Liver (tissue), 9 donors: ENCODE measurements around the gene IRF3. TPM values are rescaled to one million over a fixed set of nuclear protein-coding genes. Genes with fewer than 3 reads are reported as not detected.

Source experiments
- DNase-seq: peaks from one replicate; pipeline ENCODE4 v3.0.0-alpha.2; 2017; ENCODE audit warnings: low spot score
- H3K27ac ChIP-seq, 2 donors: one replicate each; pipeline ENCODE4 v1.7.0; 2013; ENCODE audit warnings: inconsistent platforms in 2 of 2, low read length in 2 of 2, control low read depth in 1 of 2, low read depth in 1 of 2, mild to moderate bottlenecking in 1 of 2
- H3K27me3 ChIP-seq, 4 donors: one replicate each; pipeline versions ENCODE4 v1.6.1 to v1.7.0; 2013; ENCODE audit warnings: low read length in 3 of 4, inconsistent platforms in 1 of 4, mild to moderate bottlenecking in 1 of 4, moderate library complexity in 1 of 4; ENCODE audit not compliant: control insufficient read depth in 4 of 4, insufficient read depth in 4 of 4
- H3K36me3 ChIP-seq, 4 donors: one replicate each; pipeline versions ENCODE4 v1.6.1 to v1.7.0; 2013; ENCODE audit warnings: low read length in 3 of 4, mild to moderate bottlenecking in 3 of 4, low read depth in 1 of 4, moderate library complexity in 1 of 4; ENCODE audit not compliant: control insufficient read depth in 4 of 4, insufficient read depth in 3 of 4
- H3K4me1 ChIP-seq, 4 donors: one replicate each; pipeline versions ENCODE4 v1.6.1 to v1.7.0; 2013; ENCODE audit warnings: low read length in 3 of 4, mild to moderate bottlenecking in 3 of 4, moderate library complexity in 1 of 4; ENCODE audit not compliant: control insufficient read depth in 4 of 4, insufficient read depth in 4 of 4
- H3K4me3 ChIP-seq, 3 donors: one replicate each; pipeline versions ENCODE4 v1.6.1 to v1.7.0; 2013; ENCODE audit warnings: low read length in 3 of 3, control low read depth in 1 of 3, low read depth in 1 of 3, mild to moderate bottlenecking in 1 of 3
- H3K9ac ChIP-seq, 2 donors: one replicate each; pipeline ENCODE4 v1.7.0; 2013; ENCODE audit warnings: low read length in 2 of 2, mild to moderate bottlenecking in 2 of 2, moderate library complexity in 2 of 2, control low read depth in 1 of 2, low read depth in 1 of 2
- H3K9me3 ChIP-seq, 4 donors: one replicate each; pipeline versions ENCODE4 v1.6.1 to v1.7.0; 2013; ENCODE audit warnings: low read length in 3 of 4; ENCODE audit not compliant: control insufficient read depth in 4 of 4
- ATF3 ChIP-seq: IDR thresholded peaks from 2 replicates; pipeline ENCODE4 v1.6.1; 2016; ENCODE audit warnings: antibody characterized with exemption
- CTCF ChIP-seq: fragments of 150-350 bp; IDR thresholded peaks from 2 replicates; pipeline ENCODE4 v1.5.1; 2017; ENCODE audit warnings: improper control_type of control experiment, low read depth, low read length; ENCODE audit not compliant: missing input control
- EGR1 ChIP-seq, 2 donors: IDR thresholded peaks; 2 replicates each; pipeline ENCODE4 v1.6.1; 2016 to 2018; ENCODE audit warnings: antibody characterized with exemption in 2 of 2, low read depth in 2 of 2
- FOXA1 ChIP-seq: IDR thresholded peaks from 2 replicates; pipeline ENCODE4 v1.6.1; 2016; ENCODE audit warnings: antibody characterized with exemption
- FOXA2 ChIP-seq: IDR thresholded peaks from 2 replicates; pipeline ENCODE4 v1.6.1; 2016; ENCODE audit warnings: antibody characterized with exemption
- GABPA ChIP-seq, 2 donors: IDR thresholded peaks in 1 of 2; conservative IDR thresholded peaks in 1 of 2; 2 replicates each; pipeline ENCODE4 v1.6.1; 2016; ENCODE audit warnings: antibody characterized with exemption in 2 of 2, mild to moderate bottlenecking in 1 of 2, moderate library complexity in 1 of 2
- HNF4G ChIP-seq: IDR thresholded peaks from 2 replicates; pipeline ENCODE4 v1.6.1; 2016; ENCODE audit warnings: antibody characterized with exemption
- JUND ChIP-seq, 2 donors: IDR thresholded peaks; 2 replicates each; pipeline ENCODE4 v1.6.1; 2016; ENCODE audit warnings: antibody characterized with exemption in 2 of 2
- MAX ChIP-seq: IDR thresholded peaks from 2 replicates; pipeline ENCODE4 v1.6.1; 2016; ENCODE audit warnings: antibody characterized with exemption
- NR2F2 ChIP-seq: IDR thresholded peaks from 2 replicates; pipeline ENCODE4 v1.6.1; 2016; ENCODE audit warnings: antibody characterized with exemption
- RAD21 ChIP-seq, 2 donors: IDR thresholded peaks; 2 replicates each; pipeline ENCODE4 v1.6.1; 2016; ENCODE audit warnings: antibody characterized with exemption in 2 of 2, mild to moderate bottlenecking in 2 of 2
- REST ChIP-seq: IDR thresholded peaks from 2 replicates; pipeline ENCODE4 v1.6.1; 2016; ENCODE audit warnings: antibody characterized with exemption, mild to moderate bottlenecking
- RXRA ChIP-seq, 2 donors: IDR thresholded peaks; 2 replicates each; pipeline ENCODE4 v1.6.1; 2017 to 2018; ENCODE audit warnings: antibody characterized with exemption in 2 of 2, mild to moderate bottlenecking in 1 of 2
- SP1 ChIP-seq: IDR thresholded peaks from 2 replicates; pipeline ENCODE4 v1.6.1; 2018; ENCODE audit warnings: antibody characterized with exemption, mild to moderate bottlenecking
- TAF1 ChIP-seq: conservative IDR thresholded peaks from 2 replicates; pipeline ENCODE4 v1.6.1; 2016; ENCODE audit warnings: antibody characterized with exemption, mild to moderate bottlenecking
- YY1 ChIP-seq: IDR thresholded peaks from 2 replicates; pipeline ENCODE4 v1.6.1; 2016; ENCODE audit warnings: antibody characterized with exemption, mild to moderate bottlenecking
- ZBTB33 ChIP-seq: IDR thresholded peaks from 2 replicates; pipeline ENCODE4 v1.6.1; 2016; ENCODE audit warnings: antibody characterized with exemption
- WGBS: extraction: QIAGEN DNeasy Blood & Tissue Kit; methylation state at CpG from one replicate; pipeline ENCODE4 v1.1.7; 2013; 5-methylcytosine and 5-hydroxymethylcytosine counted together
- polyA plus RNA-seq, 2 donors: library from polyadenylated mRNA; stranded (reverse) in 1 of 2; unstranded in 1 of 2; fragments of 200-250 nt in 1 of 2; fragments of >200 nt in 1 of 2; fragmentation: Nextera tagmentation in 1 of 2; extraction: Ambion mirVana in 1 of 2; gene quantifications; one replicate each; pipeline versions ENCODE4 v1.2.1 to v1.2.3, GENCODE V29; 2013 to 2015
- total RNA-seq, 2 donors: library from RNA; depleted of rRNA; stranded (reverse); fragments of >200 nt; gene quantifications; one replicate each; pipeline ENCODE4 v1.2.3, GENCODE V29; 2014
- donor health status: healthy.
- donor health status: healthy.
- donor health status: healthy.
- donor health status: healthy.
- donor health status: healthy.

The IRF3 gene
- total and polyA plus RNA-seq, 4 donors, result 18.2 to 33.6 (median 28.1) TPM

GRCh38 chr19:49682274-49682673, 16.6 kb upstream of the IRF3 start:
- no peak for DNase-seq
- TF ChIP-seq MAX, result no peak
- TF ChIP-seq RAD21 (IDR thresholded peaks at IDR 0.05), result no peak
- TF ChIP-seq FOXA1, result no peak
- no peak for TF ChIP-seq EGR1 (IDR thresholded peaks at IDR 0.05; ENCODE audit: low read depth in 2 of 2)
- no peak for TF ChIP-seq ATF3
- TF ChIP-seq SP1, result no peak
- TF ChIP-seq RXRA (IDR thresholded peaks at IDR 0.05), result no peak
- no peak for TF ChIP-seq ZBTB33
- TF ChIP-seq REST, result no peak
- no peak for TF ChIP-seq FOXA2
- TF ChIP-seq CTCF, result no peak
- TF ChIP-seq NR2F2, result no peak
- no peak for TF ChIP-seq YY1
- TF ChIP-seq GABPA (IDR thresholded peaks at IDR 0.05 in 1 of 2, conservative IDR thresholded peaks at IDR 0.05 in 1 of 2), result no peak
- TF ChIP-seq JUND (IDR thresholded peaks at IDR 0.05), result no peak
- H3K4me1 ChIP-seq, result peaks cover 2 to 37% (median 20%) of the 10 kb centered on the region in 4 donors
- WGBS, result 94% methylated on average over 8 of the region's 8 CpGs
- no peak overlapping the region for H3K9ac ChIP-seq
- H3K36me3 ChIP-seq, result peaks cover 6 to 42% (median 14%) of the 10 kb centered on the region in 4 donors
- H3K9me3 ChIP-seq, result no peaks in the 10 kb centered on the region
- H3K27me3 ChIP-seq, result no peaks in the 10 kb centered on the region
- H3K4me3 ChIP-seq, result no peak overlapping the region
- no peak overlapping the region for H3K27ac ChIP-seq

- no peak overlapping the region for H3K27ac ChIP-seq
- 90% methylated on average over 19 of the region's 19 CpGs for WGBS
- DNase-seq, result no peak
- H3K4me3 ChIP-seq, result no peak overlapping the region
- peaks cover 2 to 37% (median 20%) of the 10 kb centered on the region in 4 donors for H3K4me1 ChIP-seq
- H3K27me3 ChIP-seq, result no peaks in the 10 kb centered on the region
- H3K36me3 ChIP-seq, result peaks cover 6 to 39% (median 13%) of the 10 kb centered on the region in 4 donors
- no peak for TF ChIP-seq YY1
- TF ChIP-seq JUND (IDR thresholded peaks at IDR 0.05), result no peak
- no peak for TF ChIP-seq NR2F2
- no peak for TF ChIP-seq TAF1
- TF ChIP-seq FOXA2, result no peak
- TF ChIP-seq HNF4G, result no peak
- TF ChIP-seq RAD21 (IDR thresholded peaks at IDR 0.05), result no peak
- TF ChIP-seq EGR1 (IDR thresholded peaks at IDR 0.05; ENCODE audit: low read depth in 2 of 2), result no peak
- no peak for TF ChIP-seq SP1
- no peak for TF ChIP-seq REST
- TF ChIP-seq MAX, result no peak
- H3K9me3 ChIP-seq, result no peaks in the 10 kb centered on the region
- H3K9ac ChIP-seq, result no peak overlapping the region
Measured at GRCh38 chr19:49681830-49682229, 16.2 kb upstream of the IRF3 start.
